Measurements from ENCODE around the gene OLR1. TPM values are rescaled to one million over a fixed set of nuclear protein-coding genes. Genes with fewer than 3 reads are reported as not detected.
"Not testable (repeated sequence)": the region's sequence is repeated elsewhere in the genome, so short reads cannot be mapped to it uniquely, and the experiment has no call there.

Gene OLR1
- total RNA-seq, 2 experiments from 2014 or later: not detected

DNA sequence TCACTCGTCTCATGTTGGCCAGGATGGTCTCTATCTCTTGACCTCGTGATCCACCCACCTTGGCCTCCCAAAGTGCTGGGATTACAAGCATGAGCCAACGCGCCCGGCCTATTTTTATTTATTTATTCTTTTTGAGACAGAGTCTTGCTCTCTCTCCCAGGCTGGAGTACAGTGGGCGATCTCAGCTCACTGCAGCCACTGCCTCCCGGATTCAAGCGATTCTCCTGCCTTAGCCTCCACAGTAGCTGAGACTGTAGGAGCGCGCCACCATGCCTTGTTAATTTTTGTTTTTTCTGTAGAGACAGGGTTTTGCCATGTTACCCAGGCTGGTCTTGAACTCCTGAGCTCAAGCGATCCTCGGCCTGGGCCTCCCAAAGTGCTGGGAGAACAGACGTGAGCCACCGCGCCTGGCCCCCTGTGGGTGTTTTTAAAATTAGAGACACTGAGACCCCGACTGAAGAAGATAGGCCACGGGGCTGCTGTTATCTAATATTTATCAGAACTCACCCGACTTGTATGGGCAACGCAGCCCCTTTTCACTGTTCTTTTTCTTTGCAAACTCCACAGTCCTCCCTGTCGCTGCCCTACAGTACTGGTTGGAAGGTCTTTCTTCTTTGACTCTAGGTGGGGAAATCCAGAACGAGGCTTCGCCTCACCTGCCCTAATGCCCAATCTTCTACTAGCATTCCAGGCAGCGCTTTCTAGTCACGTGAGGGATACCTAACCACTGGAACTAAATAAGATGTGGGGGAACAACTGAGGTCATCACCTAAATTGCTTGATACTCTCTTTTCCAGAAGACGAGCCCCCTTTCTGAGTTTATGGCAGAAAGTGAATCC, 39.4 kb upstream of the OLR1 start:
- Mint-ChIP-seq H3K36me3 (ENCODE audit: low read depth) (peaks cover 4% of the 10 kb centered on the region), H3K9me3 (no peaks in the 10 kb centered on the region), H3K27ac (no peak overlapping the region), H3K4me3 (no peak overlapping the region), H3K4me1 (peaks cover 33% of the 10 kb centered on the region), H3K27me3 (peaks cover 6% of the 10 kb centered on the region)
- POLR2A ChIA-PET: no interaction called here
- CTCF ChIA-PET: no interaction called here
- no peak for DNase-seq

DNA sequence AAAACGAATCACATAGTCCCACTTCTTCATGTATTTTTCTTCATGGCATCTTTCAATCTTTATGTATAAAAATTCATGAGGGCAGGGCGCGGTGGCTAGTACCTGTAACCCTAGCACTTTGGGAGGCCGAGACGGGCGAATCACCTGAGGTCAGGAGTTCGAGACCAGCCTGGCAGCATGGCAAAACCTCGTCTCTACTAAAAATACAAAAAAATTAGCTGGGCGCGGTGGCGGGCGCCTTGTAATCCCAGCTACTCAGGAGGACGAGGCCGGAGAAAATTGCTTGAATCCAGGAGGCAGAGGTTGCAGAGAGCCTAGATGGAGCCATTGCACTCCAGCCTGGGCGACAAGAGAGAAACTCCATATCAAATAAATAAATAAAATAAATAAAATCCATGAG, 38.3 kb upstream of the OLR1 start:
- ChIA-PET POLR2A (no interaction called here), CTCF (no interaction called here)
- Mint-ChIP-seq H3K27ac (no peak overlapping the region), H3K36me3 (ENCODE audit: low read depth) (peaks cover 4% of the 10 kb centered on the region), H3K4me3 (no peak overlapping the region), H3K27me3 (peaks cover 12% of the 10 kb centered on the region), H3K9me3 (no peaks in the 10 kb centered on the region), H3K4me1 (peaks cover 26% of the 10 kb centered on the region)
- no peak for DNase-seq

DNA sequence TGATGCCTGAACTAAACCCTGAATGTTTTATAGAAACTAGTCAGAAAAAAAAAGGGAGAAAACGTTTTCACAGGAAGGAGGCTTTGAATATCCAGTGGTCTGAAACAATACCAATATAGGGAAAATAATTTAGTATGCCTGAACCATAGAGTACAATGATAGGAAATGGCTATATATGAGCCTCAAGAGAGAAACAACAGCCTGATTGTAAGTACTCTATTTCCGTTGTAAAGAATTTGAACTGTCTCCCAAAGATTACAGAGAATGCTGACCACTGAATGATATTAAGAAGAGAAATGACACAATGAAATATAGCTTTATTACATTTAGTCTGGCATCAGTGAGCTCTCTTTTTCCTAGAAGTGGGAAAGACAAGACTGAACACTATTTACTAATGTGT, 35.2 kb upstream of the OLR1 start:
- H3K4me3 Mint-ChIP-seq: no peak overlapping the region
- no peaks in the 10 kb centered on the region for H3K36me3 Mint-ChIP-seq (ENCODE audit: low read depth)
- DNase-seq: no peak
- POLR2A ChIA-PET: no interaction called here
- CTCF ChIA-PET: no interaction called here
- no peak overlapping the region for H3K27ac Mint-ChIP-seq
- H3K4me1 Mint-ChIP-seq: peaks cover 4% of the 10 kb centered on the region
- H3K9me3 Mint-ChIP-seq: no peaks in the 10 kb centered on the region
- peaks cover 17% of the 10 kb centered on the region for H3K27me3 Mint-ChIP-seq

DNA sequence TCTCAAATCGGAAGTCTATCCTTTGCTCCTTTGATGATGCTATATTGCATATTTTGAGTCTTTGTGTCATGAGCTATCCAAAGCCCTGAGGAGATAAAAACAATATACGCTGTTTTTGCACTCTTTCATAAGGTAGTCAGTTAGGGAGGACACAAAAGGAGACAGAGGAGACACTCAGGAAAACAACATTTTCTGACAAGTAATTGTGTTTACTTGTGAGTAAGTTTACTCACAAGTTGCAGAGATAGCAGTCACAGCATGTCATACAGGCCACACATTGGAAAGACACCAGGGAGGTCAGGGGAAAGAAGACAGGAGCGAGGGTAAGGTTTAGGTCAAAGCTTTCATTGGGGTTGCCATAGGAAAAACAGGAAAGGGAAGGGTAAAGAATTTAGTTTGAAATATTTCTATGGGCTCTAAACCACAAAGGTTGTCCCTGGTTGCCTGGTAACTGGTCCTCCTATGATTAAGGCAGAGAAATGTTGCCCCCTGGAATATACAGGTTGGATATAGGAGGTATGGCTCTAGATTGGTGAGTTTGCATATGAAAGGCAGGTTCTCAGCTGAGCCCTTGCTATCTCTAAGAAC, 33.4 kb upstream of the OLR1 start:
- Mint-ChIP-seq H3K4me1 (no peaks in the 10 kb centered on the region), H3K4me3 (no peak overlapping the region), H3K36me3 (ENCODE audit: low read depth) (no peaks in the 10 kb centered on the region), H3K27ac (no peak overlapping the region), H3K9me3 (no peaks in the 10 kb centered on the region), H3K27me3 (peaks cover 20% of the 10 kb centered on the region)
- ChIA-PET POLR2A (no interaction called here), CTCF (no interaction called here)
- no peak for DNase-seq

DNA sequence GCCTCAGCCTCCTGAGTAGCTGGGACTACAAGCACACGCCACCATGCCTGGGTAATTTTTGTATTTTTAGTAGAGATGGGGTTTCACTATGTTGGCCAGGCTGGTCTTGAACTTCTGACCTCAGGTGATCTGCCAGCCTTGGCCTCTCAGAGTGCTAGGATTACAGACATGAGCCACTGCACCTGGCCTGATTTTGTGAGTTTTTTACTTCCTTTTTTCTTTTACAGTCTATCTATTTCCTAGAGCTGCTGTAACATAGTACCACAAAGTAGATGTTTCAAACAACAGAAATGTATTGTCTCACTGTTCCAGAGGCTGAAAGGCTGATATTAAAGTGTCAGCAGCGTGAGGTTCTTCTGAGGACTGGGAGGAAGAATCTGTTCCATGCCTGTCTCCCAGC, 32.6 kb upstream of the OLR1 start:
- H3K4me1 Mint-ChIP-seq; POLR2A ChIA-PET; H3K9me3 Mint-ChIP-seq; H3K4me3 Mint-ChIP-seq; H3K27ac Mint-ChIP-seq; DNase-seq; H3K36me3 Mint-ChIP-seq (ENCODE audit: low read depth); CTCF ChIA-PET: not testable (repeated sequence)
- H3K27me3 Mint-ChIP-seq: peaks cover 20% of the 10 kb centered on the region

DNA sequence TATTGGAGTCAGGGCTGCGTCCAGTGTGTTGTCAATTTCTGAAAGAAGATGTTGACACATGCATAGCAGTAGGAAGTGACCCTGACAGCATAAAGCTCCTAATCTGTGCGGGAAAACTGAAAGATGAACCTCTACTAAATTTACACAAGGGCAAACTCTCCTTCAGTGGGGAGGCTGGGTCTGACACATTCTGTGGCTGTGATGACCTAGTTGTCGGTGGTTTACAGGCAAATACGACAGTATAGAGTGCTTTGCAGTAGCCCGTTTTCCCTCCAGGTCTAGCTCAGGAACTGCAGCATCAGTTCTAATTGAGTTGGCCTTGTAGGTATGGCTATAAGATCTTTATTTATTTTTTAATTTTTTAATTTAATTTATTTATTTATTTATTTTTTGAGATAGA, 25.9 kb upstream of the OLR1 start:
- Mint-ChIP-seq H3K4me3 (no peak overlapping the region), H3K9me3 (no peaks in the 10 kb centered on the region), H3K27me3 (peaks cover 18% of the 10 kb centered on the region), H3K27ac (no peak overlapping the region), H3K4me1 (peaks cover 4% of the 10 kb centered on the region), H3K36me3 (ENCODE audit: low read depth) (no peaks in the 10 kb centered on the region)
- ChIA-PET CTCF (no interaction called here), POLR2A (no interaction called here)
- no peak for DNase-seq

DNA sequence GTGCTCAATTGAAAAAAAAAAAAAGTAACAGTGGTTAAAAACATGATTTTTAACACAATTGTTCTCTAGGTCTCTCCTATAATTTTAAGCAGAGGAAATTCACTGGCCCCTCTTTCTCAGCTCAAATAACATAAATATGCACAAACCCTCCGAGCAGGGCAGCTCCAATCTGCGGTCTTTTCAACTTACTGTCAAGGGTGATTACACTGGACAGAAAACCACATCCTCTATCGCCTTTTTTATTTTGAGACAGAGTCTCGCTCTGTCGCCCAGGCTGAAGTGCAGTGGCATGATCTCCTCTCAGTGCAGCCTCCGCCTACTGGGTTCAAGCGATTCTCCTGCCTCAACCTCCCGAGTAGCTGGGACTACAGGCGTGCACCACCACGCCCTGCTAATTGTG, 24.3 kb upstream of the OLR1 start:
- ChIA-PET CTCF (interaction anchor here (1.2 to 1.9 kb wide), 2 partner anchors 12 to 43 kb away, joined by 3 to 8 read pairs; no protein-coding TSS in a partner anchor), POLR2A (no interaction called here)
- H3K9me3 Mint-ChIP-seq: no peaks in the 10 kb centered on the region
- H3K27me3 Mint-ChIP-seq: peaks cover 25% of the 10 kb centered on the region
- H3K27ac Mint-ChIP-seq: no peak overlapping the region
- peaks cover 4% of the 10 kb centered on the region for H3K4me1 Mint-ChIP-seq
- H3K36me3 Mint-ChIP-seq (ENCODE audit: low read depth): no peaks in the 10 kb centered on the region
- H3K4me3 Mint-ChIP-seq: no peak overlapping the region
- DNase-seq: no peak

DNA sequence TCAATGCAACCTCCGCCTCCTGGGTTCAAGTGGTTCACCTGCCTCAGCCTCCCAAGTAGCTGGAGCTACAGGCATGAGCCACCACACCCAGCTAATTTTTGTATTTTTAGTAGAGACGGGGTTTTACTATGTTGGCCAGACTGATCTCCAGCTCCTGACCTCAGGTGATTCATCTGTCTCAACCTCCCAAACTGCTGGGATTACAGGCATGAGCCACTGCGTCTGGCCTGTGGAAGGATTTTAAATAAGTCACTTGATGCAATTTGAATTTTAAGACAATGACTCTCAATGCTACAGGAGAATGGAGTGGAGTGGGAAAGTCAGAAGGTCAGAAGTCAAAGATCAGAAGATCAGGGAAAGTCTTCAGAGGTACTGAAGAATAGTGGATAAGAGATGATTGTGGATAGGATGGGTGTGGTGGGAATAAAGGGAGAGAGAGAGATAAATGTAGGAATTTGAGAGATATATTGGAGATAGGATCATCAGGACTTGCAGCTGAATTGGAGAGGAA, 22.3 kb upstream of the OLR1 start:
- no peak for DNase-seq
- ChIA-PET CTCF (interaction anchor here (0.6 kb wide), 1 partner anchor 494 kb away, joined by 3 read pairs; no protein-coding TSS in a partner anchor), POLR2A (interaction anchor here (1.6 kb wide), 1 partner anchor 19 kb away, joined by 4 read pairs; the partner anchor contains the start of gene GABARAPL1)
- H3K27me3 Mint-ChIP-seq: peaks cover 38% of the 10 kb centered on the region
- H3K27ac Mint-ChIP-seq: no peak overlapping the region
- no peaks in the 10 kb centered on the region for H3K9me3 Mint-ChIP-seq
- no peak overlapping the region for H3K4me3 Mint-ChIP-seq
- H3K36me3 Mint-ChIP-seq (ENCODE audit: low read depth): no peaks in the 10 kb centered on the region
- peaks cover 4% of the 10 kb centered on the region for H3K4me1 Mint-ChIP-seq

DNA sequence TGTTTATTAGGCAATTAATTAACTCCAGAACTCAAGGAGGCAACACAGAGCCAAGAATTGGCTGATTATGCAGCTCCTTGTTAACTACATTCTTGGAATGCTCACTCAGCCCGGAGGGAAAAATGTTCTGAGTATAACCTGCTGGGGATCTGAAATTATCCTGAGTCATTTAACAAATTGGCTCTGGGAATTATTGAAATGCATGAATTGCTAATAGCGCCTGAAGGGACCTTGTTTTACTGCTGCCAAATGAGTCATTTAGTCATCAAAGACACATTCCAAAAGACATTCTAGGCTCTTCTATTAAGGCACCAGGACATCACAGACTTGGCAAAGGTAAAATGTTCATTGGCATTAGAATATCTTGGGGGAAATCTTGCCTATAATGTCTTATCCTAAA, 19.9 kb upstream of the OLR1 start:
- Mint-ChIP-seq H3K9me3 (no peaks in the 10 kb centered on the region), H3K27ac (no peak overlapping the region), H3K4me1 (peaks cover 4% of the 10 kb centered on the region), H3K27me3 (peaks cover 39% of the 10 kb centered on the region), H3K36me3 (ENCODE audit: low read depth) (no peaks in the 10 kb centered on the region), H3K4me3 (no peak overlapping the region)
- ChIA-PET POLR2A (interaction anchor here (1.0 kb wide), 1 partner anchor 44 kb away, joined by 4 read pairs; no protein-coding TSS in a partner anchor), CTCF (interaction anchor here (1.7 kb wide), 1 partner anchor 442 kb away, joined by 6 read pairs; no protein-coding TSS in a partner anchor)
- no peak for DNase-seq

DNA sequence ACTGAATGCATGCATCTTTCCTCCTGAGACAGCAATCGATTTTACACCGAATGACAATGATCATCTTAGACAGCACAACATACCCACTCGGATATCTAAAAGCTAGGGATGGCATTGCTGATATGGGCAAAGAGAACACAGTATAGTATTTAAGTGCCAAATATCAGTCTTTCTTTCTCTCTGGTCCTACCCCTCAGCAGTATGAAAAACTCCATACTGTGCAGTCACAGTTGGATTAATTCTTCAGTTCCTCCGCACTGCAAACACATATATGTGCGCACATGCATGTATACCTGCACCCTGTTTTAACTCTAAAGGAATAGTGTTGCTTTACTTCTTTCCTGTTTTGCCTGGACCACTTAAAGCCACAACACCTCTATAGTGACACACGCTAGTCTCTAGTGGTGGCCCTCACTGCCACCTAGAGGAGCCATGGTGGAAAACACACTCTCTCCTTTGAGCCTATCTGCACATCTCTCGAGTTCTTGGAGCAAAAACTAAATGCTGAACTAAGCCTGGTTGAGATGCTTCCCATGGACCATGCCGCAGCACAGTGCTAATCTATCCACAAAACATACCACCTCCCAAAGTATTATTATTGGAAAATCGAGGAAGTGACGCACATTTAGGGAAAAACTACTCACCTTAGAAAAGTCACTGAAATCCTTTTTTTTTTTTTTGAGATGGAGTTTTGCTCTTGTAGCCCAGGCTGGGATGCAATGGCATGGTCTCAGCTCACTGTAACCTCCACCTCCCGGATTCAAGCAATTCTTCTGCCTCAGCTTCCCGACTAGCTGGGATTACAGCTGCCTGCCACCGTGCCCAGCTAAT, 18.8 kb upstream of the OLR1 start:
- no peaks in the 10 kb centered on the region for H3K4me1 Mint-ChIP-seq
- no peaks in the 10 kb centered on the region for H3K9me3 Mint-ChIP-seq
- H3K27me3 Mint-ChIP-seq: peaks cover 42% of the 10 kb centered on the region
- ChIA-PET POLR2A (interaction anchor here (0.7 to 1.0 kb wide), 2 partner anchors 43 to 98 kb away, joined by 3 to 4 read pairs; no protein-coding TSS in a partner anchor), CTCF (interaction anchor here (0.6 to 1.7 kb wide), 8 partner anchors 18 to 440 kb away, joined by 3 to 8 read pairs (median 4); no protein-coding TSS in a partner anchor)
- peak; percentile 58 for DNase-seq
- H3K27ac Mint-ChIP-seq: no peak overlapping the region
- H3K36me3 Mint-ChIP-seq (ENCODE audit: low read depth): no peaks in the 10 kb centered on the region
- H3K4me3 Mint-ChIP-seq: no peak overlapping the region

DNA sequence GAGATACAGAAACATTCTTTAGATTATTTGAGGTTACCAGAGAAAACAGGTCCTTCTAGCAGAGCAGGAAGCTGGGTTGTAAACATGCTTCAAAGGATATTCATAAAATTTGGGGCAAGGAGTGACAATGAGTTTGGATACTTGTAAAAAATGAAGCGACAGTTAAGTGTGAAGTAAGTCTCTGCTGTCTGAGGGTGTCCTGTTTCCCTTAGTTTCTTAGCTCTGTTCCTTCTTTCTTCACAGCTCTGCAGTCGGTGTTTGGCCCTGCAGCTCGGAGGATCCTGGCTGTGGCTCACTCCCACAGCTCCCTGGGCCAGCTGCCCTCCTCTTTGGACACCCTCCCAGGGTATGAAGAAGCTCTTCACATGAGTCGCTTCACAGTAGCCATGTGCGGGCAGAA, 17.7 kb upstream of the OLR1 start:
- Mint-ChIP-seq H3K9me3 (no peaks in the 10 kb centered on the region), H3K4me1 (no peaks in the 10 kb centered on the region), H3K36me3 (ENCODE audit: low read depth) (no peaks in the 10 kb centered on the region), H3K27me3 (peaks cover 44% of the 10 kb centered on the region), H3K27ac (no peak overlapping the region), H3K4me3 (no peak overlapping the region)
- POLR2A ChIA-PET: no interaction called here
- DNase-seq: no peak
- CTCF ChIA-PET: interaction anchor here (0.7 to 1.7 kb wide), 6 partner anchors 35 to 250 kb away, joined by 3 to 8 read pairs (median 4); no protein-coding TSS in a partner anchor

DNA sequence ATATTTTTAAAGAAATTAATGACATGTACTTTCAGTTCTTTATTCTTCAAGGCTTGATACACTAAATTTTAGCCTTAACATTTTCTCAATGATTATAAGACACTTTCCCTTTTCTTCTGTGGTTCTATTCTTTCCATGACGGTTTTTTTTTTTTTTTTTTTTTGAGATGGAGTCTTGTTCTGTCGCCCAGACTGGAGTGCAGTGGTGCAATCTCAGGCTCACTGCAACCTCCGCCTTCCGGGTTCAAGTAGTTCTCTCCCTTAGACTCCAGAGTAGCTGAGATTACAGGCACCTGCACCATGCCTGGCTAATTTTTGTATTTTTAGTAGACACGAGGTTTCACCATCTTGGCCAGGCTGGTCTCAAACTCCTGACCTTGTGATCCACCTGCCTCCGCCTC, 15.0 kb upstream of the OLR1 start:
- H3K36me3 Mint-ChIP-seq (ENCODE audit: low read depth); H3K4me3 Mint-ChIP-seq; CTCF ChIA-PET; H3K4me1 Mint-ChIP-seq; H3K27ac Mint-ChIP-seq; H3K9me3 Mint-ChIP-seq; POLR2A ChIA-PET; DNase-seq: not testable (repeated sequence)
- peaks cover 47% of the 10 kb centered on the region for H3K27me3 Mint-ChIP-seq

DNA sequence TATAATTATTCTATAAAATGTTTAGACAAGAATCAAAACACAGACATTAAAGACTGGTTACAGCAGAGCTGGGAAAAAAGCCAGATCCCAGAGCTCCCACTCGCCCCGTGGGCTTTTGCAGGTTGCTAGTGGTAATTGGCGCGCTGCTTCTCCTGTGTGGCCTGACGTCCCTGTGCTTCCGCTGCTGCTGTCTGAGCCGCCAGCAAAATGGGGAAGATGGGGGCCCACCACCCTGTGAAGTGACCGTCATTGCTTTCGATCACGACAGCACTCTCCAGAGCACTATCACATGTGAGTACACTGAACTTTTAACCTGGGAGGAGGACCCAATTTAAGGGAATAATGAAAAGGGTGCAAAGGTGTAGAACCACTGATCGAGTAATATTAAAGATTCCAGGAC, 14.4 kb upstream of the OLR1 start:
- H3K9me3 Mint-ChIP-seq: no peaks in the 10 kb centered on the region
- H3K4me3 Mint-ChIP-seq: no peak overlapping the region
- no peaks in the 10 kb centered on the region for H3K36me3 Mint-ChIP-seq (ENCODE audit: low read depth)
- POLR2A ChIA-PET: no interaction called here
- DNase-seq: no peak
- CTCF ChIA-PET: no interaction called here
- no peak overlapping the region for H3K27ac Mint-ChIP-seq
- no peaks in the 10 kb centered on the region for H3K4me1 Mint-ChIP-seq
- peaks cover 44% of the 10 kb centered on the region for H3K27me3 Mint-ChIP-seq

Data from activated CD4-positive, alpha-beta memory T cell treated with anti-CD3 and anti-CD28 coated beads, Interleukin-2, amount 10 ng/mL, durations not matched to agents 7 days and 5 days (primary cell).